CD4-positive, alpha-beta T cell treated with Interleukin-12 subunit alpha and Interleukin-12 subunit beta, for 1 hour (primary cell): ENCODE data around the gene AKAP12.
"Not testable (repeated sequence)": the region's sequence is repeated elsewhere in the genome, so short reads cannot be mapped to it uniquely, and the experiment has no call there.

ENCODE experiments used
- DNase-seq: peaks from one replicate; pipeline ENCODE4 v3.0.0-alpha.2; 2020

Gene AKAP12

GRCh38 chr6:151285122-151285521, 45.4 kb downstream of the AKAP12 start:
- no peak for DNase-seq

- no peak for DNase-seq
These were observed 46.4 kb downstream of the AKAP12 start for GRCh38 chr6:151286214-151286613.

GRCh38 chr6:151288712-151289398, 49.1 kb downstream of the AKAP12 start:
- no peak for DNase-seq

- no peak for DNase-seq
These were observed 49.7 kb downstream of the AKAP12 start for GRCh38 chr6:151289399-151290007.

- DNase-seq = no peak
These were observed 51.3 kb downstream of the AKAP12 start for GRCh38 chr6:151290877-151291721.

- DNase-seq = no peak
These were observed 51.9 kb downstream of the AKAP12 start for GRCh38 chr6:151291722-151292059.

- no peak for DNase-seq
These were observed 53.4 kb downstream of the AKAP12 start for GRCh38 chr6:151292974-151293687.

- no peak for DNase-seq
These were observed 53.9 kb downstream of the AKAP12 start for GRCh38 chr6:151293688-151294016.

GRCh38 chr6:151294561-151295101, 54.9 kb downstream of the AKAP12 start:
- DNase-seq = no peak

GRCh38 chr6:151297886-151298285, 58.1 kb downstream of the AKAP12 start:
- no peak for DNase-seq

- no peak for DNase-seq
These were observed 59.2 kb downstream of the AKAP12 start for GRCh38 chr6:151299011-151299410.

- DNase-seq = no peak
These were observed 60.7 kb downstream of the AKAP12 start for GRCh38 chr6:151300267-151300991.

- DNase-seq = no peak
These were observed 61.8 kb downstream of the AKAP12 start for GRCh38 chr6:151301547-151301946.

- no peak for DNase-seq
These were observed 63.5 kb downstream of the AKAP12 start for GRCh38 chr6:151303231-151303630.

- DNase-seq = no peak
These were observed 66.6 kb downstream of the AKAP12 start for GRCh38 chr6:151306269-151306783.

- no peak for DNase-seq
These were observed 67.7 kb downstream of the AKAP12 start for GRCh38 chr6:151307501-151307900.

- DNase-seq = no peak
These were observed 69.9 kb downstream of the AKAP12 start for GRCh38 chr6:151309619-151310018.

- DNase-seq = no peak
These were observed 70.5 kb downstream of the AKAP12 start for GRCh38 chr6:151310279-151310678.

- DNase-seq = no peak
These were observed 71.3 kb downstream of the AKAP12 start for GRCh38 chr6:151310852-151311767.

- no peak for DNase-seq
These were observed 73.3 kb downstream of the AKAP12 start for GRCh38 chr6:151313066-151313491.

- DNase-seq = not testable (repeated sequence)
These were observed 75.9 kb downstream of the AKAP12 start for GRCh38 chr6:151315661-151316060.
